Esophagus muscularis mucosa (tissue), 4 donors: ENCODE measurements around the gene ESYT2. TPM values are rescaled to one million over a fixed set of nuclear protein-coding genes. Genes with fewer than 3 reads are reported as not detected.

ENCODE experiments used
- DNase-seq: peaks from one replicate; pipeline ENCODE4 v3.0.0-alpha.2; 2017; ENCODE audit errors: extremely low spot score
- H3K27ac ChIP-seq, 4 donors: fragments of 200-600 bp; sonication (generic); replicated peaks in 1 of 4; 1 replicate in 3 of 4; 2 replicates in 1 of 4; pipeline ENCODE4 v1.5.1; 2016 to 2019; ENCODE audit warnings: mild to moderate bottlenecking in 1 of 4
- H3K27me3 ChIP-seq, 4 donors: fragments of 200-600 bp; sonication (generic); one replicate each; pipeline versions ENCODE4 v1.5.1 to v1.6.0; 2016 to 2019
- H3K36me3 ChIP-seq, 4 donors: fragments of 200-600 bp; sonication (generic); one replicate each; pipeline ENCODE4 v1.5.1; 2016 to 2019
- H3K4me1 ChIP-seq, 4 donors: fragments of 200-600 bp; sonication (generic); one replicate each; pipeline ENCODE4 v1.5.1; 2016 to 2019
- H3K4me3 ChIP-seq, 4 donors: fragments of 200-600 bp; sonication (generic); 1 replicate in 2 of 4; 2 replicates in 2 of 4; pipeline ENCODE4 v1.5.1; 2016 to 2019; ENCODE audit warnings: mild to moderate bottlenecking in 4 of 4, moderate library complexity in 1 of 4
- H3K9me3 ChIP-seq, 4 donors: fragments of 200-600 bp; sonication (generic); 1 replicate in 3 of 4; 2 replicates in 1 of 4; pipeline ENCODE4 v1.5.1; 2016 to 2019
- CTCF ChIP-seq, 3 experiments: fragments of 200-600 bp in 2 of 3; fragments of 450-650 bp in 1 of 3; sonication (generic) in 2 of 3; IDR thresholded peaks; one replicate each; pipeline ENCODE4 v1.5.1; 2017 to 2019; ENCODE audit warnings: antibody characterized with exemption in 3 of 3, mild to moderate bottlenecking in 2 of 3, moderate library complexity in 1 of 3
- EP300 ChIP-seq: sonication (generic); formaldehyde crosslinking; IDR thresholded peaks from one replicate; pipeline ENCODE4 v1.6.1; 2017; ENCODE audit warnings: antibody characterized with exemption
- POLR2A ChIP-seq: fragments of 450-650 bp; IDR thresholded peaks from one replicate; pipeline ENCODE4 v1.6.1; 2017; ENCODE audit warnings: antibody characterized with exemption, moderate library complexity, mild to moderate bottlenecking, low read depth
- POLR2AphosphoS5 ChIP-seq, 2 donors: sonication (generic); formaldehyde crosslinking; IDR thresholded peaks; one replicate each; pipeline ENCODE4 v1.6.1; 2017; ENCODE audit warnings: antibody characterized with exemption in 2 of 2
- WGBS: methylation state at CpG from one replicate; pipeline ENCODE4 v1.1.5; 2018; 5-methylcytosine and 5-hydroxymethylcytosine counted together
- intact Hi-C: fragments of 100-400 bp; cut with DNase I; formaldehyde crosslinking; loops from one replicate; pipeline ENCODE4 v1.15.1; 2023
- total RNA-seq, 4 donors: library from RNA; depleted of rRNA; stranded (reverse); fragments of >200 nt; gene quantifications; one replicate each; pipeline versions ENCODE4 v1.1.0 to v1.2.1, GENCODE V29; 2016

Gene ESYT2
- total RNA-seq, 4 donors from 2014 or later = 166 to 235 (median 202) TPM

- DNase-seq = no peak
- Histone ChIP-seq H3K4me3 (no peak overlapping the region), H3K27me3 (no peaks in the 10 kb centered on the region), H3K36me3 (peaks cover 20 to 81% (median 65%) of the 10 kb centered on the region in 4 donors), H3K27ac (no peak overlapping the region), H3K4me1 (peaks cover 0 to 17% (median 9%) of the 10 kb centered on the region in 4 donors), H3K9me3 (no peaks in the 10 kb centered on the region)
- 96% methylated on average over 5 of the region's 5 CpGs for WGBS
- TF ChIP-seq EP300 = no peak
- intact Hi-C loops = no loop called here
These were observed 75.4 kb downstream of the ESYT2 start for GRCh38 chr7:158753900-158754299.

GRCh38 chr7:158751751-158752150 lies 77.6 kb downstream of the ESYT2 start:
- H3K4me3 ChIP-seq = no peak overlapping the region
- no peak overlapping the region for H3K27ac ChIP-seq
- no peak for DNase-seq
- intact Hi-C loops = no loop called here
- H3K9me3 ChIP-seq = no peaks in the 10 kb centered on the region
- H3K36me3 ChIP-seq = peaks cover 28 to 81% (median 66%) of the 10 kb centered on the region in 4 donors
- H3K27me3 ChIP-seq = no peaks in the 10 kb centered on the region
- 83% methylated on average over 3 of the region's 3 CpGs for whole genome bisulfite sequencing
- H3K4me1 ChIP-seq = peaks cover 0 to 17% (median 9%) of the 10 kb centered on the region in 4 donors
- TF ChIP-seq POLR2AphosphoS5 (IDR thresholded peaks at IDR 0.05) = no peak
- TF ChIP-seq POLR2A = no peak
- no peak for TF ChIP-seq CTCF (IDR thresholded peaks at IDR 0.05)
- TF ChIP-seq EP300 = no peak

GRCh38 chr7:158751199-158751598 lies 78.1 kb downstream of the ESYT2 start:
- Histone ChIP-seq H3K4me3 (no peak overlapping the region), H3K27me3 (no peaks in the 10 kb centered on the region), H3K9me3 (no peaks in the 10 kb centered on the region), H3K36me3 (peaks cover 33 to 81% (median 66%) of the 10 kb centered on the region in 4 donors), H3K4me1 (peaks cover 0 to 17% (median 9%) of the 10 kb centered on the region in 4 donors), H3K27ac (peak overlapping the region in 2 of 4 donors; percentile 12 to 40)
- 73% methylated on average over 2 of the region's 2 CpGs for WGBS
- no peak for TF ChIP-seq POLR2A
- no peak for TF ChIP-seq EP300
- TF ChIP-seq CTCF (IDR thresholded peaks at IDR 0.05) = no peak
- TF ChIP-seq POLR2AphosphoS5 (IDR thresholded peaks at IDR 0.05) = no peak
- DNase-seq = no peak
- intact Hi-C loops = no loop called here

GRCh38 chr7:158750702-158751101 lies 78.6 kb downstream of the ESYT2 start:
- Histone ChIP-seq H3K4me3 (no peak overlapping the region), H3K27ac (peak overlapping the region in 3 of 4 donors; percentile 12 to 40 (median 33)), H3K36me3 (peaks cover 38 to 81% (median 65%) of the 10 kb centered on the region in 4 donors)

DNA sequence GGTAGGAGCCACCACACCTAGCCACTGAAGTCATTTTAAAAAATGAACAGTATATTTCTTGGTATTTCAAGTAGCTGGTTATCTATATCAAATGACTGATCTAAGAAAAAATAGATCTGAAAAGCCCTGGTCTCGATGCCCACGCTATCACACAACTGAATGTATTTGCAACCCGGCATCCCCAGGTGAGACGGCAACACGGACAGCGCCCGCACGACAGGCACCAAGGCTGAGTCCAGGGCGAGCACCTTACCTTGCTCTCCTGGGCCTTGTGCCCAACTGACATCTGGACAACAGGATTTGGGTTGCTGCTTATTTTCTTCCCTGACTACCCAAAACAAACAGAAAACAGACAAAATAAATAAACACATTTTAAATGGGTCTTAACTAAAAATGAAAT lies 79.9 kb downstream of the ESYT2 start:
- no peak for DNase-seq
- Histone ChIP-seq H3K9me3 (no peaks in the 10 kb centered on the region), H3K36me3 (peaks cover 43 to 81% (median 65%) of the 10 kb centered on the region in 4 donors), H3K27me3 (no peaks in the 10 kb centered on the region), H3K4me1 (peaks cover 0 to 17% (median 9%) of the 10 kb centered on the region in 4 donors), H3K4me3 (no peak overlapping the region), H3K27ac (no peak overlapping the region)
- WGBS = 95% methylated on average over 9 of the region's 9 CpGs
- TF ChIP-seq EP300 (no peak), POLR2A (no peak), POLR2AphosphoS5 (IDR thresholded peaks at IDR 0.05) (no peak), CTCF (IDR thresholded peaks at IDR 0.05) (no peak)
- intact Hi-C loops = no loop called here

More at GRCh38 chr7:158750702-158751101, 78.6 kb downstream of the ESYT2 start:
- no peak for TF ChIP-seq EP300
- TF ChIP-seq POLR2A = no peak
- no peak for TF ChIP-seq POLR2AphosphoS5 (IDR thresholded peaks at IDR 0.05)
- WGBS = 73% methylated on average over 3 of the region's 3 CpGs
- H3K27me3 ChIP-seq = no peaks in the 10 kb centered on the region
- no peak for DNase-seq
- intact Hi-C loops = no loop called here
- no peaks in the 10 kb centered on the region for H3K9me3 ChIP-seq
- H3K4me1 ChIP-seq = peaks cover 0 to 17% (median 9%) of the 10 kb centered on the region in 4 donors

DNA sequence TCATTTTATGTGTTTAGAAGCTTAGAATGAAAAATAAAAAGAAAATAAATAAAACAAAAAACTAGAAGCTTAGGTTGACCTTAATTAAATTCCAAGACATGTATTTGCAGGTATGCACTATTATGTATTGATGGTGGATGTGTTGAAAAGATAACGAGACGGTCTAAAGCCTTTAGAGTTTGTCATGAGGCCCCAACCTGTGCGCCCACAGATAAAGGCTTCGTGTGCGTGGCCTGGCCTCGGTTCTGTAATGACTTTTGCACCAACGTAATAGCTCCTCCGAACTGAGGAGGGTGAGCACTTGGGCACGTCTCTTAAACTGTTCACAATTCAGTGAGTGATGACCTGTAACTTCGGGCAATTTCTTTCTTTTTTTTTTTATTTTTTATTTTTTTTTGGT lies 81.0 kb downstream of the ESYT2 start:
- peaks cover 0 to 17% (median 9%) of the 10 kb centered on the region in 4 donors for H3K4me1 ChIP-seq
- 90% methylated on average over 10 of the region's 10 CpGs for WGBS
- no peak overlapping the region for H3K4me3 ChIP-seq
- no peak for TF ChIP-seq EP300
- no peak for TF ChIP-seq POLR2A
- TF ChIP-seq POLR2AphosphoS5 (IDR thresholded peaks at IDR 0.05) = no peak
- no peak for TF ChIP-seq CTCF (IDR thresholded peaks at IDR 0.05)
- H3K36me3 ChIP-seq = peaks cover 46 to 82% (median 64%) of the 10 kb centered on the region in 4 donors
- no peak overlapping the region for H3K27ac ChIP-seq
- intact Hi-C loops = no loop called here
- H3K9me3 ChIP-seq = no peaks in the 10 kb centered on the region
- H3K27me3 ChIP-seq = no peaks in the 10 kb centered on the region
- DNase-seq = no peak
